Lung (tissue), 12 donors: ENCODE data around the gene NTM. TPM values are rescaled to one million over a fixed set of nuclear protein-coding genes. Genes with fewer than 3 reads are reported as not detected.
A peak's percentile ranks its signal among the peaks of the same experiment; 100 is the strongest.

Source experiments
- ATAC-seq: fragments of 200-7000 bp; cut with Tn5 transposase; one replicate; pipeline ENCODE4 v1.9.1; 2020; ENCODE audit warnings: moderate number of reproducible peaks; ENCODE audit not compliant: insufficient read depth, low FRiP score
- DNase-seq, 3 donors: peaks; one replicate each; pipeline ENCODE4 v3.0.0-alpha.2; 2013 to 2017
- H3K27ac ChIP-seq, 2 donors: one replicate each; pipeline ENCODE4 v1.5.1; 2013; ENCODE audit warnings: mild to moderate bottlenecking in 2 of 2, moderate library complexity in 2 of 2, control low read depth in 1 of 2, inconsistent platforms in 1 of 2, low read depth in 1 of 2, low read length in 1 of 2
- H3K27me3 ChIP-seq, 3 donors: one replicate each; pipeline ENCODE4 v1.5.1; 2013; ENCODE audit warnings: low read length in 2 of 3; ENCODE audit not compliant: control insufficient read depth in 3 of 3, insufficient read depth in 3 of 3
- H3K36me3 ChIP-seq, 4 donors: one replicate each; pipeline ENCODE4 v1.5.1; 2013; ENCODE audit warnings: low read length in 4 of 4, mild to moderate bottlenecking in 1 of 4, moderate library complexity in 1 of 4; ENCODE audit not compliant: control insufficient read depth in 4 of 4, insufficient read depth in 4 of 4
- H3K4me1 ChIP-seq, 5 donors: one replicate each; pipeline ENCODE4 v1.5.1; 2013; ENCODE audit warnings: low read length in 5 of 5, mild to moderate bottlenecking in 2 of 5, moderate library complexity in 1 of 5; ENCODE audit not compliant: control insufficient read depth in 5 of 5, insufficient read depth in 5 of 5
- H3K4me3 ChIP-seq: one replicate; pipeline ENCODE4 v1.5.1; 2013; ENCODE audit warnings: mild to moderate bottlenecking, control low read depth, moderate library complexity
- H3K9ac ChIP-seq, 2 donors: one replicate each; pipeline ENCODE4 v1.5.1; 2013; ENCODE audit warnings: low read length in 2 of 2, control low read depth in 1 of 2; ENCODE audit not compliant: insufficient read depth in 1 of 2
- H3K9me3 ChIP-seq, 4 donors: one replicate each; pipeline ENCODE4 v1.5.1; 2013; ENCODE audit warnings: low read length in 3 of 4, mild to moderate bottlenecking in 1 of 4, moderate library complexity in 1 of 4; ENCODE audit not compliant: control insufficient read depth in 4 of 4, insufficient read depth in 3 of 4
- CTCF ChIP-seq: IDR thresholded peaks from 2 replicates; pipeline ENCODE4 v1.5.1; 2012; ENCODE audit warnings: mild to moderate bottlenecking; ENCODE audit errors: control extremely low read depth, extremely low read depth
- WGBS, 2 donors: extraction: QIAGEN DNeasy Blood & Tissue Kit; methylation state at CpG; one replicate each; pipeline ENCODE4 v1.1.7; 2013; 5-methylcytosine and 5-hydroxymethylcytosine counted together
- polyA plus RNA-seq, 2 donors: library from polyadenylated mRNA; stranded (reverse); fragments of 200-250 nt; gene quantifications; one replicate each; pipeline ENCODE4 v1.2.1, GENCODE V29; 2013
- total RNA-seq, 2 donors: library from RNA; depleted of rRNA in 1 of 2; stranded (reverse); fragments of >200 nt in 1 of 2; gene quantifications; one replicate each; pipeline ENCODE4 v1.2.1, GENCODE V29; 2014 to 2021
- donor health status: control.
- donor health status: control.
- donor health status: Bipolar disorder and iron deficiency.
- donor health status: healthy.
- donor health status: DM: yes; HTN: yes; CAD: no.

The NTM gene
- total and polyA plus RNA-seq, 4 donors = 0.39 to 30.9 (median 7.2) TPM

DNA sequence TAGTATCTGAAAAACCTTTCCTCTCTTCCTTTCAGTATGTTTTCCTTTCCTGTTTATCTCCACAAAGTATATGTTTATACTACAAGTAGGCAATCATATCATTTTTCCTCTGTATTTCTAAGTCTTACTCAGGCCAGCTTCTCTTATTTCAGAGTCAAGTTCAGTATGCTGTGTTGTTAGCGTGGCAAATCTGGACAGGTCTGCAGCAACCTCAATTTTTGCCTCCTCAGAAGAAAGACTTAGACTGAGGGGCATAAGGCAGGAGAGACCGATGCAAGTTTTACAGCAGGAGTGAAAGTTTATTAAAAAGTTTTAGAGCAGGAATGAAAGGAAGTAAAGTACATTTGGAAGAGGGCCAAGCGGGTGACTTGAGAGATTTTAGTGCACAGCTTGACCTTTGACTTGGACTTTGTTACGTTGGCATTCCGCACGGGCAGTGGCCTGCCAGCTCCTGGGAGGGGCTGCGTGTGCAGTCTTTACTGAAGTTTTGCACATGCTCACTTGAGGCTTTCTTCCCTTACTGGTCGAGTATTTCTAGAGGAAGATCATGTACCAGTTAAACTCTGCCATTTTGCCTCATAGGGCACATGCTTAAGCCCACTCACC lies 343.2 kb downstream of the NTM start:
- no peak for TF ChIP-seq CTCF
- DNase-seq (no peak), ATAC-seq (no peak)
- Histone ChIP-seq H3K9me3 (peaks cover 0 to 3% (median 1%) of the 10 kb centered on the region in 4 donors), H3K9ac (no peak overlapping the region), H3K4me1 (no peaks in the 10 kb centered on the region), H3K27ac (no peak overlapping the region), H3K4me3 (no peak overlapping the region), H3K27me3 (no peaks in the 10 kb centered on the region), H3K36me3 (no peaks in the 10 kb centered on the region)
- WGBS, 2 donors = 71 to 85% methylated on average over 8 of the region's 8 CpGs

- Histone ChIP-seq H3K4me1 (no peaks in the 10 kb centered on the region), H3K27ac (no peak overlapping the region), H3K9me3 (peaks cover 0 to 3% (median 1%) of the 10 kb centered on the region in 4 donors), H3K27me3 (no peaks in the 10 kb centered on the region), H3K36me3 (no peaks in the 10 kb centered on the region), H3K9ac (no peak overlapping the region), H3K4me3 (no peak overlapping the region)
- TF ChIP-seq CTCF = no peak
- ATAC-seq = no peak
- DNase-seq = no peak
- 66 to 91% methylated on average over 2 of the region's 2 CpGs for WGBS, 2 donors
Observed at GRCh38 chr11:131717616-131718015, 347.2 kb downstream of the NTM start.

- ATAC-seq (no peak), DNase-seq (peak; percentile 24 to 49 (median 36))
- Histone ChIP-seq H3K9me3 (peaks cover 0 to 4% (median 0%) of the 10 kb centered on the region in 4 donors), H3K4me1 (no peaks in the 10 kb centered on the region), H3K27me3 (no peaks in the 10 kb centered on the region), H3K9ac (no peak overlapping the region), H3K36me3 (no peaks in the 10 kb centered on the region), H3K4me3 (no peak overlapping the region), H3K27ac (no peak overlapping the region)
- TF ChIP-seq CTCF = no peak
- 71 to 78% methylated on average over 8 of the region's 8 CpGs for WGBS, 2 donors
Observed at GRCh38 chr11:131723088-131723487, 352.7 kb downstream of the NTM start.
